GM21390 (cell line): ENCODE data around the gene HAP1.
"Not testable (repeated sequence)": the region's sequence is repeated elsewhere in the genome, so short reads cannot be mapped to it uniquely, and the experiment has no call there.

Experiments
- ATAC-seq: cut with Tn5 transposase; IDR thresholded peaks from one replicate; pipeline ENCODE4 v1.9.1; 2021; ENCODE audit not compliant: unreplicated experiment

The HAP1 gene

GRCh38 chr17:41691031-41691777, 43.2 kb downstream of the HAP1 start:
- ATAC-seq, result no peak

DNA sequence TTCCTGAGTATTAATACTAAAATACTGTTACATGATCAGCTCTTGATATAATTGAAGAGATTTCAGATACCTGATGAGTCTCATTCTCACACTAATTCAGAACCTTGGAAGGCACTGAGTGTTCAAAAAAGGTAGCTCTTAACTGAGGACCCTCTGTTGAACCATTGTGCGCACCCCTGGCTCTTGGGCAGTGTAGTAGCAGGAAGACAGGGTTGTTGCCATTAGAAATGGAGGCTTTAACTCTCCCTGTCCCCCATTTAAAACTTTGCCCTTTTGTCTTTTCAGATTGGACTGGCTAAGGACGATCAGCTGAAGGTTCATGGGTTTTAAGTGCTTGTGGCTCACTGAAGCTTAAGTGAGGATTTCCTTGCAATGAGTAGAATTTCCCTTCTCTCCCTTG, 43.9 kb downstream of the HAP1 start:
- no peak for ATAC-seq

- no peak for ATAC-seq
These were observed 44.7 kb downstream of the HAP1 start for GRCh38 chr17:41689497-41690299.

DNA sequence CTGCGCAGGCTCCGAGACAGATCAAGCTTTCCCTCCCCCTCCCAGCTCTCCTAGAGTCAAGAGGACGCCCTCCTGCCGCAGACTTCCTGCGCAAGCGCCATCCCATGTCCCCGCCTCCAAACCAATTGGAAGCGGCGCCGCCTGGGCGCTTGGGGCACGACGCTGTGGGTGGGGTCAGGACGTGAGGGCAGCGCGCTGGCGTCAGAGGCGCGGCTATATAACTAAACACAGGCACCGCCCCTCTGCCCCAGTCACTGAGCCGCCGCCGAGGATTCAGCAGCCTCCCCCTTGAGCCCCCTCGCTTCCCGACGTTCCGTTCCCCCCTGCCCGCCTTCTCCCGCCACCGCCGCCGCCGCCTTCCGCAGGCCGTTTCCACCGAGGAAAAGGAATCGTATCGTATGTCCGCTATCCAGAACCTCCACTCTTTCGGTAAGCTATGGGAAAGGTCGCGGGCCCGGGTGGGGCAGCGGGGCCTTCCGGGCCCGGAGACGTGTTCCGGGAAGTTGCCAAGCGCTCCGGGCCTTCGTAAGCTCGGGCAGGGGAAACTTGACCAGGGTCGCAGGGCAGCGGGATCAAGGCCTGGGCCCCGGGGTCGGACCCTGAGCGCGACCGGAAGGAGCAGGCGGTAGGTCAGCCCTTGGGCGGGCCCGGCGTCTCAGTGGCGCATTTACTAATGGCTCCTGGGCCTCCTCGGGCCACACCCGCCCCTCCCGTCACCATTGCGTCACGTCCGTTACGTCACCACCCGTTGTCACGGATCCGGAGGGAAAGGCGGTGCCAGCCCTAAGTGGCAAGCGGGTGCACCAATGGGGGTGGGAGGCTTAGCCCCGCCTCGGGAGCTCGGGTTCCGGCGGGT, 45.6 kb downstream of the HAP1 start, which contains the start of gene EIF1:
Gene EIF1, plus strand, starts transcription at position 245 of the 856 bp plus-strand sequence. Its CDS starts 154 bp downstream, at position 399.
- ATAC-seq, result peak; percentile 66

DNA sequence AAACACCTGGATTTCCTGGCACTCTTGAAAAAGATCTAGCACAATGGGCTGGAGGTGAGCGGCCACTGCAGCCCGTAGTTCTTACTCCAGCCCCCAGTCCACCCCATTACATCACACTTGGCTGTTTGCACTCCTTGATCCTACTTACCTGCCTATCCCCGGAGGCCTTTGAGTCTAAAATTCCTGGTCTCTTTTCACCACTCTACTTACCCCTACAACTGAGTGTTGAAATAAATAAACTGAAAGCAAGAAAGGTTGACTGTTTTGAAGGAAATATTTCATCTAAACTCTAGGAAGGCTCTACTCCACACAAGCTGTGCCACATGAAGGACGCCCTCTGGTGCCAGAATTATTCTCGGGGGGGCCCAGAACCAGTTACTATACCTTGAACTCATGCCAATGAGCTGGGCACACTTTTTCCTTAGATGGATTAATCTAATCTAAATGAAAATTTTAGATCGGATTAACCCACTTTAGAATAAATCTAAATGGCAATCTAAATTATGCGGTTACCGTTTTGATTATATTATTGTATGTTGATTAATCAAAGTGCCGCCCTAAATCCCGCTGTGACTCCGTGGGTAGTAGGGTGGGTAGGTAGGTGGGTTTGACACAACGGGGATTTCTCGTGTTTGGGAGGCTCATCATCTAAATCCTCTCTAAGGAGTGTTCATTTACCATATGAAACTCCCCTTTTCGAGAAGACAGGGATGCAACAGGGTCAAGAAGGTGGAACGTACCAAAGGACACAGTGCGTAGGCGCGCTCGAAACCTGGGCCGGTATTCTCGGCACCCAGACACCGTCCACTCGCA, 46.4 kb downstream of the HAP1 start:
- ATAC-seq, result no peak

DNA sequence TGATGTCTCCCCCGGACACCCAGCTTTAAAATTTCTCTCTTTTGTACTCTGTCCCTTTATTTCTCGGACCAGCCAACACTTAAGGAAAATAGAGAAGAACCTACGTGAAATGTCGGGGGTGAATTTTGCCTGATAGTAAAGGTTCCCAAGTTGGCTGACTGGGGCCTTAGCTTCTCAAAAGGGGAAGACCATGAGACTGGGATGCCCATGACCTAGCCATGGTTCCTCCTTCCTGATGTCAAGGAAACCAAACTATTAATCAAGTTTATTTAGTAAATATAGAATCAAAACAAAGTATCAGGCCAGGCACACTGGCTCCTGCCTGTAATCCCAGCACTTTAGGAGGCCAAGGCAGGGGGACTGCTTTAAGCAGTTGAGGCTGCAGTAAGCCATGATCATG, 48.2 kb downstream of the HAP1 start:
- ATAC-seq, result no peak

- not testable (repeated sequence) for ATAC-seq
These were observed 48.7 kb downstream of the HAP1 start for GRCh38 chr17:41685753-41686152.

DNA sequence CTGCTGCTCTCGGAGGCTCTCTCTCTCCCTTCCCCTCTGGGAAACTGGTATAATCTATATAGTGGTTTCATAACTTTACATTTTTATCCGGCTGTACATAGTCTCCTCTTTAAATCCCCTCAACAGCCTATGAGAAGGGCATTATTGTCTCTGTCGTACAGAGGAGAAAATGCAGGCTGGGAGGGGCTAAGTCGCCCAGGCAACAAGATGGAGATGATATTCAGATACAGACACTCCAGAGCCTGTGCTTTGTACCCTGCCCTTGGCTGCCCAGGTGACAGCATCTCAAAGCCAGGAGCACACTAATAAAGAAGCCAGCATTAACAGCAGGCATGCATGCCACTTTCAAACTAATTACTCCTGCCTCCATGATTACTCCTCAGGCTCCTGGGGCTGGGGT, 50.4 kb downstream of the HAP1 start:
- no peak for ATAC-seq

GRCh38 chr17:41683441-41684007, 50.9 kb downstream of the HAP1 start:
- no peak for ATAC-seq

DNA sequence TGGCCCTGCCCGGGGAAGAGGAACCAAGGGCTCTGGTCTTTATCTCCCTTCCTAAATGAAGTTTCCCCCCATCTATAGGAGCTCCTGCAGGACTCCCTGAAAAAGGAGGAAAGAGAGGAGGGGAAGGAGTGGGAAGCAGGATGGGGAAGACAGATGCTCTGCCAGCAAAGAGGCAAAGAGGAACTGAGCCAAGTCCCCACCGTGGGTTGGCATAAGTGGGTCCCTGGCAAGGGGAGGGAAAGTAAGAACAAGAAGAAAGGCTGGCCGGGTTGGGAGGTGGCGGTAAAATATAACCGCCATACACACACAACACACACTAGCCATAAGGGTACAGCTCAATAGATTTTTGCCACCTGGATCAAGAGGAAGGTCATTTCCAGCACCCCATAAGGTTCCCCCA, 51.8 kb downstream of the HAP1 start:
- ATAC-seq, result no peak

- ATAC-seq, result no peak
These were observed 52.7 kb downstream of the HAP1 start for GRCh38 chr17:41681776-41682175.

DNA sequence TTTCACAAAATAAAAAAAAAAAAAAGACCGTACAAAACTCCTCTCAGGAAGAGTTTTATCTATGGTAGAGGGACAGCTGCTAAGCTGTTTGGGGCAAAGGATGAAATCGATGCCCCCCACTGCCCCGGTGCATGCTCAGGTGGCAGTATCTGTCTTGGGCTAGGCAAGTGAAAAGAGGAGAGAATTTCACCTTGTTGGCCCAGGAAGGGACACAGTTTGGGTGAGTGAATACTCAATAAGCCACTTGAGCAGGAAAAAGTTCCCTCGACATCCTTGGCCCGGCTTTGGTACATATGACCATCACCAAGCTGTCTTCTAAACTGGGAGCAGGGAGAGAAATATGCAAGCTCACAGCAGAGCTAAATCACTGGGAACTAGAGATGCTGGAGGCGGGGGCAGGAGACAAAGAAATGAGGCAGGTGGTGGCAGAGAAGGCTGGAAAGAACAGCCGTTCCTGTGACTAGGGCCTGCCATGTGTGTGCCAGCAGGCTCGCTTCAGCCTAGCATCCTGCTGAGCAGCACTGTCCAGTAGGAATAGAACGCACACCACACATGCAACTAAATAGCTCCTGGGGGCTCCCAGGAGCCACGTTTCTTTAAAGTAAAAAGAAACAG, 53.9 kb downstream of the HAP1 start:
- ATAC-seq, result no peak

GRCh38 chr17:41679740-41680425, 54.6 kb downstream of the HAP1 start:
- no peak for ATAC-seq

DNA sequence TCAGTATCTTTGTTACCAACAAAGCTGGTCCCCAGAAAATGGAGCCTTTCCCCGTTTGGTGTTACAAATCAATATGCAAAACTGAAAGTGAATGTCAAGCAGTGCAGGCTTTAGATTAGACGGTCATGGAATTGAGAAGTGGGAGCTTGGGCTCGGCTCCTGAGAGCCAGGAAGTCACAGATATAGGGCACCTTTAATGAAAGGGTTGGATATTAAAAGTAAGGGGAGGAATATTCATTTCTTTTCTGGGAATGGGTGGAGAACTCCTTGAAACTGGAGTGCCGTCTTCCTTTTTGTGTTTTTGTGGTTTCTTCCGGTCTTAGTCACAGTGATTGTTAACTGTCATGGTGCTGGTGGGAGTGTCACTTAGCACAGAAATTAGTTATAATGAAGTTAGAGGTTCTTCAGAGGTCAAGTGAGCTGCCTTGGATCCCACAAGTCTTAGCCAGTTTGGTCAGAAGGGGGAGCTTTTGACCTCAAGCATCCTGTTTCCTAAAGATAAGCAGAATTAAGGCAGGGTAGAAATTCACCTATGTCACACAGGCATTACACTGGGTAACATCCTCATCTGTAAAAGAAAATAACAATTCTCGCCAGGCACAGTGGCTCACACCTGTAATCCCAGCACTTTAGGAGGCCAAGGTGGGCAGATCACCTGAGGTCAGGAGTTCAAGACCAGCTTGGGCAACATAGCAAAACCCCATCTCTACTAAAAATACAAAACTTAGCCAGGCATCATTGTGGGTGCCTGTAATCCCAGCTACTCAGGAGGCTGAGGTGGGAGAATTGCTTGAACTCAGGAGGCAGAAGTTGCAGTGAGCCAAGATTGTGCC, 55.3 kb downstream of the HAP1 start:
- peak; percentile 68 for ATAC-seq

- peak; percentile 30 for ATAC-seq
These were observed 56.0 kb downstream of the HAP1 start for GRCh38 chr17:41678411-41678906.

GRCh38 chr17:41676058-41676419, 58.4 kb downstream of the HAP1 start:
- no peak for ATAC-seq

GRCh38 chr17:41675157-41676057, 59.0 kb downstream of the HAP1 start:
- ATAC-seq, result not testable (repeated sequence)
